ENCODE results near the gene FRK. TPM values are rescaled to one million over a fixed set of nuclear protein-coding genes. Genes with fewer than 3 reads are reported as not detected.
A peak's percentile ranks its signal among the peaks of the same experiment; 100 is the strongest.

FRK gene
- total RNA-seq, 1 experiment from 2014 or later = 17.2 TPM

DNA sequence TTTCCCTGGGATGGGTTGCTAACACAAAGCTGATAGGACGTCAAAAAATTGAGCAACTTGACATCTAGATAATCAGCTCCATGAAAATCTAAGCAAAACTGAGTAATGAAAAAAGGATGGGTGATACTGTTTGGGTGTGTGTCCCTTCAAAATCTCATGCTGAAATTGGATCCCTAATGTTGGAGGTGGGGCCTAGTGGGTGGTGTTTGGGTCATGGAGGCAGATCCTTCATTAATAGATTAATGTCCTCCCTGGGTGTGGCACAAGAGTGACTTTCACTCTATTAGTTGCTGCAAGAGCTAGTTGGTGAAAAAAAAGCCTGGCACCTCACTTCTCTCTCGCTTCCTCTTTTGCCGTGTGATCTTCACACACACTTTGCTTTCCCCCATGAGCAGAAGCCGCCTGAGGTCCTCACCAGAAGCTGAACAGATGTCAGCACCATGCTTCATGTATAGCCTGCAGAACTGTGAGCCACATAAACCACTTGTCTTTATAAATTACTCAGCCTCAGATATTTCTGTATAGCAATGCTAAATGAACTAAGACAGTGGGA, 160.9 kb downstream of the FRK start:
- CTCF ChIA-PET = no interaction called here
- Histone ChIP-seq H3K36me3 (ENCODE audit: low read depth) (no peaks in the 10 kb centered on the region), H3K4me3 (no peak overlapping the region), H3K4me2 (no peak overlapping the region), H3K4me1 (replicated peaks; ENCODE audit: insufficient read depth) (no peaks in the 10 kb centered on the region), H3K27me3 (ENCODE audit: insufficient read depth, low read depth) (no peaks in the 10 kb centered on the region), H3K79me2 (ENCODE audit: low read depth) (no peaks in the 10 kb centered on the region), H3K27ac (no peak overlapping the region), H2AFZ (no peak overlapping the region), H3F3A (ENCODE audit: insufficient read depth, low read depth) (no peaks in the 10 kb centered on the region), H3K9me3 (ENCODE audit: insufficient read depth, low read depth) (no peaks in the 10 kb centered on the region), H4K20me1 (ENCODE audit: insufficient read depth) (no peaks in the 10 kb centered on the region), H3K9me2 (ENCODE audit: insufficient read depth) (no peaks in the 10 kb centered on the region)
- intact Hi-C loops (cut with micrococcal nuclease; ENCODE audit: unreplicated experiment) = loop anchor here (10.0 kb wide), 2 partner anchors 205 to 1795 kb away; partner anchors contain the start of gene NT5DC1
- no peak for TF ChIP-seq EZH2 (IDR thresholded peaks at IDR 0.05; ENCODE audit: low read depth)
- TF ChIP-seq CTCF (conservative IDR thresholded peaks at IDR 0.05) = no peak
- no peak for DNase-seq
- POLR2A ChIA-PET (ENCODE audit: unreplicated experiment) = no interaction called here
- BruUV-seq (replicated peaks) = no TSS peak

DNA sequence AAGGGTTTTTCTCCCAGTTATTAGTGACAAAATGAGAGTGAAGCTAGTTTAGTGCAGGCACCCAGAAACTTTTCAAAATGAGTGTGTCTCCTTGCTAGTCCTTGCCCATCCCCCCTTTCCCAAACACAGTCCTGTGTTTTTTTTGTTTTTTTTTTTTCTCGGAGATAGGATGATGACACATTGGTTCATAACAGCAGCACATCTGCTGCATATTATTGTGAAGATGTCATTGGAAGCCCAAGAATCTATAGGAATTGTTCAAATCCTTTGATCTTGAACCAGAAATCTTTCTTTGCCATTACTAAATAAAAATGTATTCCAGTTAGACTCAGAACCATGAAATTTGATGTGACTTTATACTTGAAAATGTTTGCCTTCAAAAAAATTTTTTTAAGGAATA, 162.4 kb downstream of the FRK start:
- CTCF ChIA-PET = no interaction called here
- intact Hi-C loops (cut with micrococcal nuclease; ENCODE audit: unreplicated experiment) = loop anchor here (10.0 kb wide), 2 partner anchors 207 to 1793 kb away; partner anchors contain the start of gene NT5DC1

DNA sequence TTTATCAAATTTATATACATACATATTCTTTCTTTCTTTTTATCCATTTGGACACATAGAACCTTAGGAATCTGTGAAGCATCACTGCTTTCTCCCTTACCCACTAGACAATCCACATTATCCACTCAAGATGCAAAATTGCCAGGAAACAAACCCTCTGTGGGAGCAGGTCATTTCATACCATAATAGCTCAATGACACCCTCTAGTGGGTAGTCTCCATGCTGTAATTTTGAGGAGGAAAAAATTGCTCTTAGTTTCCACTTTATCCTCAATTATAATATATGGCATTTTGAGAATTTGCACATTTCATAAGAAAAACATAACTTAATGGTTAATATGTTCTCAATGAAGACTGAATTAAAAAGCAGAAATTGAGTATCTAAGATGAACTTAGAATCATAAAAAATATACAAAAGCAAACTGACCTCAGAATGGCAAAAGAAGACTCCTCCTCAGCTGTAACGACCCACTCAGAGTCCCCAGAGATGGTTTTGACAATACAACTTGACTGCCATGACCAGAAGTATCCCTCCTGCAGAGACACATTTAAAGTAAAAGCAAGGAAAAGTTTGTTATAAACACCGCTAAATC, 164.1 kb downstream of the FRK start:
- Histone ChIP-seq H3K79me2 (ENCODE audit: low read depth) (no peaks in the 10 kb centered on the region), H3K36me3 (ENCODE audit: low read depth) (no peaks in the 10 kb centered on the region), H4K20me1 (ENCODE audit: insufficient read depth) (no peaks in the 10 kb centered on the region), H3K27ac (no peak overlapping the region), H3K4me1 (replicated peaks; ENCODE audit: insufficient read depth) (peaks cover 9% of the 10 kb centered on the region; the same call in 1 of the 2 replicates), H3K27me3 (ENCODE audit: insufficient read depth, low read depth) (no peaks in the 10 kb centered on the region), H3F3A (ENCODE audit: insufficient read depth, low read depth) (no peaks in the 10 kb centered on the region), H3K4me3 (no peak overlapping the region), H3K9me2 (ENCODE audit: insufficient read depth) (no peaks in the 10 kb centered on the region), H3K4me2 (no peak overlapping the region), H3K9me3 (ENCODE audit: insufficient read depth, low read depth) (0 out of 2 replicates have a peak, but pooled peaks cover 2% of the 10 kb centered on the region), H2AFZ (no peak overlapping the region)
- TF ChIP-seq CTCF (conservative IDR thresholded peaks at IDR 0.05) = peak; percentile 96
- TF ChIP-seq EZH2 (IDR thresholded peaks at IDR 0.05; ENCODE audit: low read depth) = no peak
- intact Hi-C loops (cut with micrococcal nuclease; ENCODE audit: unreplicated experiment) = loop anchor here (1.0 to 10.0 kb wide), 4 partner anchors 208 to 1901 kb away; partner anchors contain the start of gene NT5DC1
- POLR2A ChIA-PET (ENCODE audit: unreplicated experiment) = no interaction called here
- DNase-seq = no peak
- CTCF ChIA-PET = no interaction called here
- BruUV-seq (replicated peaks) = no TSS peak

More for the DNA sequence above, 162.4 kb downstream of the FRK start:
- no peaks in the 10 kb centered on the region for H3K9me2 ChIP-seq (ENCODE audit: insufficient read depth)
- H3K4me3 ChIP-seq = no peak overlapping the region
- H3K27ac ChIP-seq = no peak overlapping the region
- TF ChIP-seq EZH2 (IDR thresholded peaks at IDR 0.05; ENCODE audit: low read depth) = no peak
- no peak for TF ChIP-seq CTCF (conservative IDR thresholded peaks at IDR 0.05)
- POLR2A ChIA-PET (ENCODE audit: unreplicated experiment) = no interaction called here
- no peak overlapping the region for H3K4me2 ChIP-seq
- no peak for DNase-seq
- no peaks in the 10 kb centered on the region for H3K9me3 ChIP-seq (ENCODE audit: insufficient read depth, low read depth)
- H3K27me3 ChIP-seq (ENCODE audit: insufficient read depth, low read depth) = no peaks in the 10 kb centered on the region
- no peaks in the 10 kb centered on the region for H3K79me2 ChIP-seq (ENCODE audit: low read depth)
- no TSS peak for BruUV-seq (replicated peaks)
- H3K36me3 ChIP-seq (ENCODE audit: low read depth) = no peaks in the 10 kb centered on the region
- peaks cover 8% of the 10 kb centered on the region; the same call in 1 of the 2 replicates for H3K4me1 ChIP-seq (replicated peaks; ENCODE audit: insufficient read depth)
- H4K20me1 ChIP-seq (ENCODE audit: insufficient read depth) = no peaks in the 10 kb centered on the region
- no peaks in the 10 kb centered on the region for H3F3A ChIP-seq (ENCODE audit: insufficient read depth, low read depth)
- no peak overlapping the region for H2AFZ ChIP-seq
